ENCODE data around the gene SLIT1.
"Not testable (repeated sequence)": the region's sequence is repeated elsewhere in the genome, so short reads cannot be mapped to it uniquely, and the experiment has no call there.

Gene SLIT1

GRCh38 chr10:97082575-97082974, 103.2 kb downstream of the SLIT1 start:
- not testable (repeated sequence) for H3K9ac ChIP-seq (ENCODE audit: low read depth, low read length, poor library complexity); H3K4ac ChIP-seq (ENCODE audit: low read length); H3K14ac ChIP-seq (ENCODE audit: low read length); H3K9me3 ChIP-seq (replicated peaks in 1 of 2; ENCODE audit: control insufficient read depth in 2 of 2, insufficient read depth in 1 of 2, low read depth in 1 of 2, low read length in 2 of 2); DNase-seq (ENCODE audit: low spot score); H2BK15ac ChIP-seq (ENCODE audit: low read length); H4K91ac ChIP-seq (ENCODE audit: low read depth, low read length, poor library complexity); H3K36me3 ChIP-seq (replicated peaks in 1 of 2; ENCODE audit: control insufficient read depth in 2 of 2, insufficient read depth in 2 of 2, low read length in 2 of 2); H3K23ac ChIP-seq (ENCODE audit: low read depth, low read length, poor library complexity); H3K27ac ChIP-seq (replicated peaks; ENCODE audit: low read length); H3K4me3 ChIP-seq (ENCODE audit: low read length in 2 of 2); H2BK12ac ChIP-seq (ENCODE audit: low read length); H3K4me2 ChIP-seq (ENCODE audit: insufficient read depth, low read length, poor library complexity, severe bottlenecking); H2BK5ac ChIP-seq (ENCODE audit: low read length); H3K79me1 ChIP-seq (ENCODE audit: low read depth, low read length); H4K8ac ChIP-seq (ENCODE audit: low read depth, low read length); H2AK5ac ChIP-seq (ENCODE audit: low read depth, low read length); H2AFZ ChIP-seq (ENCODE audit: low read length); H3K4me1 ChIP-seq (ENCODE audit: control insufficient read depth in 2 of 2, insufficient read depth in 1 of 2, low read depth in 1 of 2, low read length in 2 of 2); H3K18ac ChIP-seq (ENCODE audit: low read length); H2BK120ac ChIP-seq (ENCODE audit: low read depth, low read length)
- peaks cover 0 to 26% (median 0%) of the 10 kb centered on the region in 3 experiments for H3K27me3 ChIP-seq (ENCODE audit: control insufficient read depth in 3 of 3, insufficient read depth in 3 of 3, low read depth in 1 of 3, low read length in 3 of 3)
- no CpG with 5 or more reads among the region's 7 CpGs for WGBS, 2 donors (ENCODE audit: extremely low coverage in 2 of 2, insufficient read length in 2 of 2, insufficient replicate concordance in 1 of 2)

GRCh38 chr10:97081621-97082235, 104.0 kb downstream of the SLIT1 start:
- Histone ChIP-seq H2BK15ac (ENCODE audit: low read length) (no peak overlapping the region), H4K91ac (ENCODE audit: low read depth, low read length, poor library complexity) (no peak overlapping the region), H3K4me1 (ENCODE audit: control insufficient read depth in 2 of 2, insufficient read depth in 1 of 2, low read depth in 1 of 2, low read length in 2 of 2) (peaks cover 0 to 2% of the 10 kb centered on the region in 2 donors), H2BK120ac (ENCODE audit: low read depth, low read length) (no peak overlapping the region), H3K9ac (ENCODE audit: low read depth, low read length, poor library complexity) (no peak overlapping the region), H3K4me2 (ENCODE audit: insufficient read depth, low read length, poor library complexity, severe bottlenecking) (no peak overlapping the region), H2AK5ac (ENCODE audit: low read depth, low read length) (no peak overlapping the region), H3K27ac (replicated peaks; ENCODE audit: low read length) (no peak overlapping the region), H2BK5ac (ENCODE audit: low read length) (no peak overlapping the region), H3K4me3 (ENCODE audit: low read length in 2 of 2) (no peak overlapping the region), H3K4ac (ENCODE audit: low read length) (no peak overlapping the region), H3K9me3 (replicated peaks in 1 of 2; ENCODE audit: control insufficient read depth in 2 of 2, insufficient read depth in 1 of 2, low read depth in 1 of 2, low read length in 2 of 2) (no peaks in the 10 kb centered on the region), H3K18ac (ENCODE audit: low read length) (no peak overlapping the region), H3K14ac (ENCODE audit: low read length) (no peak overlapping the region), H3K36me3 (replicated peaks in 1 of 2; ENCODE audit: control insufficient read depth in 2 of 2, insufficient read depth in 2 of 2, low read length in 2 of 2) (no peaks in the 10 kb centered on the region), H3K27me3 (ENCODE audit: control insufficient read depth in 3 of 3, insufficient read depth in 3 of 3, low read depth in 1 of 3, low read length in 3 of 3) (peaks cover 0 to 26% (median 2%) of the 10 kb centered on the region in 3 experiments), H4K8ac (ENCODE audit: low read depth, low read length) (no peak overlapping the region), H3K23ac (ENCODE audit: low read depth, low read length, poor library complexity) (no peak overlapping the region), H3K79me1 (ENCODE audit: low read depth, low read length) (no peaks in the 10 kb centered on the region), H2AFZ (ENCODE audit: low read length) (no peak overlapping the region), H2BK12ac (ENCODE audit: low read length) (no peak overlapping the region)
- DNase-seq (ENCODE audit: low spot score): peak; percentile 87
- no CpG with 5 or more reads among the region's 6 CpGs for WGBS, 2 donors (ENCODE audit: extremely low coverage in 2 of 2, insufficient read length in 2 of 2, insufficient replicate concordance in 1 of 2)

- no CpG with 5 or more reads among the region's 7 CpGs for WGBS, 2 donors (ENCODE audit: extremely low coverage in 2 of 2, insufficient read length in 2 of 2, insufficient replicate concordance in 1 of 2)
- peaks cover 0 to 32% (median 2%) of the 10 kb centered on the region in 3 experiments for H3K27me3 ChIP-seq (ENCODE audit: control insufficient read depth in 3 of 3, insufficient read depth in 3 of 3, low read depth in 1 of 3, low read length in 3 of 3)
- H2BK12ac ChIP-seq (ENCODE audit: low read length): no peak overlapping the region
Observed at GRCh38 chr10:97080051-97080776, 105.5 kb downstream of the SLIT1 start.

GRCh38 chr10:97079448-97079847, 106.3 kb downstream of the SLIT1 start:
- H3K23ac ChIP-seq (ENCODE audit: low read depth, low read length, poor library complexity): no peak overlapping the region
- no CpG with 5 or more reads among the region's 3 CpGs for WGBS, 2 donors (ENCODE audit: extremely low coverage in 2 of 2, insufficient read length in 2 of 2, insufficient replicate concordance in 1 of 2)
- peaks cover 0 to 38% (median 2%) of the 10 kb centered on the region in 3 experiments for H3K27me3 ChIP-seq (ENCODE audit: control insufficient read depth in 3 of 3, insufficient read depth in 3 of 3, low read depth in 1 of 3, low read length in 3 of 3)
- H3K4me3 ChIP-seq (ENCODE audit: low read length in 2 of 2): no peak overlapping the region
- no peak overlapping the region for H2AFZ ChIP-seq (ENCODE audit: low read length)
- H2AK5ac ChIP-seq (ENCODE audit: low read depth, low read length): no peak overlapping the region
- H3K9ac ChIP-seq (ENCODE audit: low read depth, low read length, poor library complexity): no peak overlapping the region
- H2BK12ac ChIP-seq (ENCODE audit: low read length): no peak overlapping the region
- H3K79me1 ChIP-seq (ENCODE audit: low read depth, low read length): no peaks in the 10 kb centered on the region
- H3K4me1 ChIP-seq (ENCODE audit: control insufficient read depth in 2 of 2, insufficient read depth in 1 of 2, low read depth in 1 of 2, low read length in 2 of 2): peaks cover 2 to 4% of the 10 kb centered on the region in 2 donors
- no peak overlapping the region for H2BK5ac ChIP-seq (ENCODE audit: low read length)
- H4K91ac ChIP-seq (ENCODE audit: low read depth, low read length, poor library complexity): no peak overlapping the region
- no peak overlapping the region for H2BK120ac ChIP-seq (ENCODE audit: low read depth, low read length)
- no peak overlapping the region for H3K4ac ChIP-seq (ENCODE audit: low read length)
- no peak overlapping the region for H3K4me2 ChIP-seq (ENCODE audit: insufficient read depth, low read length, poor library complexity, severe bottlenecking)
- no peak overlapping the region for H3K14ac ChIP-seq (ENCODE audit: low read length)
- no peak overlapping the region for H3K27ac ChIP-seq (replicated peaks; ENCODE audit: low read length)
- no peak for DNase-seq (ENCODE audit: low spot score)
- no peak overlapping the region for H2BK15ac ChIP-seq (ENCODE audit: low read length)
- no peak overlapping the region for H3K18ac ChIP-seq (ENCODE audit: low read length)
- H4K8ac ChIP-seq (ENCODE audit: low read depth, low read length): no peak overlapping the region
- no peaks in the 10 kb centered on the region for H3K36me3 ChIP-seq (replicated peaks in 1 of 2; ENCODE audit: control insufficient read depth in 2 of 2, insufficient read depth in 2 of 2, low read length in 2 of 2)
- no peaks in the 10 kb centered on the region for H3K9me3 ChIP-seq (replicated peaks in 1 of 2; ENCODE audit: control insufficient read depth in 2 of 2, insufficient read depth in 1 of 2, low read depth in 1 of 2, low read length in 2 of 2)

More at GRCh38 chr10:97080051-97080776, 105.5 kb downstream of the SLIT1 start:
- no peak overlapping the region for H3K4me2 ChIP-seq (ENCODE audit: insufficient read depth, low read length, poor library complexity, severe bottlenecking)
- no peak overlapping the region for H3K9ac ChIP-seq (ENCODE audit: low read depth, low read length, poor library complexity)
- H3K36me3 ChIP-seq (replicated peaks in 1 of 2; ENCODE audit: control insufficient read depth in 2 of 2, insufficient read depth in 2 of 2, low read length in 2 of 2): no peaks in the 10 kb centered on the region
- no peaks in the 10 kb centered on the region for H3K79me1 ChIP-seq (ENCODE audit: low read depth, low read length)
- no peak for DNase-seq (ENCODE audit: low spot score)
- H4K91ac ChIP-seq (ENCODE audit: low read depth, low read length, poor library complexity): no peak overlapping the region
- no peak overlapping the region for H4K8ac ChIP-seq (ENCODE audit: low read depth, low read length)
- no peak overlapping the region for H3K14ac ChIP-seq (ENCODE audit: low read length)
- H3K23ac ChIP-seq (ENCODE audit: low read depth, low read length, poor library complexity): no peak overlapping the region
- H3K4me3 ChIP-seq (ENCODE audit: low read length in 2 of 2): no peak overlapping the region
- no peak overlapping the region for H2AFZ ChIP-seq (ENCODE audit: low read length)
- H3K4me1 ChIP-seq (ENCODE audit: control insufficient read depth in 2 of 2, insufficient read depth in 1 of 2, low read depth in 1 of 2, low read length in 2 of 2): peaks cover 0 to 2% of the 10 kb centered on the region in 2 donors
- no peak overlapping the region for H2BK5ac ChIP-seq (ENCODE audit: low read length)
- no peak overlapping the region for H2BK120ac ChIP-seq (ENCODE audit: low read depth, low read length)
- H3K27ac ChIP-seq (replicated peaks; ENCODE audit: low read length): no peak overlapping the region
- no peak overlapping the region for H3K4ac ChIP-seq (ENCODE audit: low read length)
- no peak overlapping the region for H2BK15ac ChIP-seq (ENCODE audit: low read length)
- no peak overlapping the region for H2AK5ac ChIP-seq (ENCODE audit: low read depth, low read length)
- no peak overlapping the region for H3K18ac ChIP-seq (ENCODE audit: low read length)
- H3K9me3 ChIP-seq (replicated peaks in 1 of 2; ENCODE audit: control insufficient read depth in 2 of 2, insufficient read depth in 1 of 2, low read depth in 1 of 2, low read length in 2 of 2): no peaks in the 10 kb centered on the region
